ENCODE results near the gene LRCH1.

GRCh38 chr13:46743191-46743590, 190.2 kb downstream of the LRCH1 start:
- no peak for TF ChIP-seq CTCF (IDR thresholded peaks at IDR 0.05)
- no peak for TF ChIP-seq POLR2A (IDR thresholded peaks at IDR 0.05)
- no peak for TF ChIP-seq EP300 (IDR thresholded peaks at IDR 0.05; ENCODE audit: low read depth)

Data from transverse colon (tissue), 3 donors.